SKM-1 (cell line): ENCODE results near the gene IKZF3.
"Not testable (repeated sequence)": the region's sequence is repeated elsewhere in the genome, so short reads cannot be mapped to it uniquely, and the experiment has no call there.

Experiments used
- DNase-seq: peaks from one replicate; lab custom pipeline; 2025; ENCODE audit not compliant: unreplicated experiment; lab: John Stamatoyannopoulos, UW

Gene IKZF3

DNA sequence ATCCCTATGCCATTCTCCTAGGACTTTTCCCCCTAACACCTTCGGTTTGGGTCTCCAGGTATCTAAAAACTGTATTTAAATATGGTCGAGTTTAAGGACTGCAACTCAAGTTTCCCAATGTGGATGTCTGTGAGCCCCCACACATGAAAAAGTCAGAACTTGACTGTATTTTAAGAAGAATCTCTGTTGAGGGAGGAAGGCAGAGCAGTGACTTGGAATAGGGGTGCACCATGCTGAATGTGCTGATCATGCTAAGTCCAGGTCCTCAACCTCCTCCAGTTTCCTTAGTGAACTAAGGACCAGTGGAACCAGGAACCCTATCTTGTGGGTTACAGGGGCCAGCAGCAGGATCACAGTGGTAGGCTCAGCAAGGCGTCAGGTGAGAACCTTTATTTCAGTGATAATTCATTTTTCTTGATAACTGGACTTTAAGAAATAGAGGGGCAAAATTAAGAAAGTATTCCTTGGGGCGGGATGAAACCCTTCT is 106.9 kb downstream of the IKZF3 start:
- no peak for DNase-seq

DNA sequence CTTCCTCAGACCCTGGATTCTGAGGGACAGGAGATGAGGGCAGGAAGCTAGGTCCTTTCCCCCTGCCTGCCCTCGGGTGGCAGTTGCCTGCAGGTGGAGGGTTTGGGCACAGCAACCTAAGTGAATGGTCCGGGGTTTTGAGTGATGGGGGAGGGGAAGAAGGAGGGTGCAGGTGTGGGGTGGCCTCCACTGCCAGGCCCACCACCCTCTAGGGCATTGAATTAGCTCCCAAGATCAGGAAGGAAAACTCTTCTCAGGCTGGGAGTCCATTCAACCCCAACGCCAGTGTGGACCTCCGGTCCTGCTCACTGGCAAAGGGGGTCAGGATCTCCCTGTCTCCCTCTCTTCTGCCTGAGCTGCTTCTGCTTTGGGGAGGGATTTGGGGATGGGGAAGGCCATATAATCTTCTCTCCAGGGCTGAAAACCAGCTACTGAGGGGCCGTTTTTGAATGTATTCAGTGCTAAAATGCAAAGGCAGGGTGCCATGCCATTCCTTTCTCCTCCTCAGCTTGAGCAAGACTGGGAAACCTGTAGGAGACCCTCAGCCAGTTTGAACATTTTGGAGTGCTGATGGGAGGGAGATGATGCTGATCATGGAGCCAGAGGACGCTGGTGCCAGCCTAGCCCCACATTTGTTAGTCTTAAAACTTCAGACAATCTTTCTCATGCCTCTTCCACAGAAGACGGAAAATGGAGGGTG is 107.6 kb downstream of the IKZF3 start:
- no peak for DNase-seq

DNA sequence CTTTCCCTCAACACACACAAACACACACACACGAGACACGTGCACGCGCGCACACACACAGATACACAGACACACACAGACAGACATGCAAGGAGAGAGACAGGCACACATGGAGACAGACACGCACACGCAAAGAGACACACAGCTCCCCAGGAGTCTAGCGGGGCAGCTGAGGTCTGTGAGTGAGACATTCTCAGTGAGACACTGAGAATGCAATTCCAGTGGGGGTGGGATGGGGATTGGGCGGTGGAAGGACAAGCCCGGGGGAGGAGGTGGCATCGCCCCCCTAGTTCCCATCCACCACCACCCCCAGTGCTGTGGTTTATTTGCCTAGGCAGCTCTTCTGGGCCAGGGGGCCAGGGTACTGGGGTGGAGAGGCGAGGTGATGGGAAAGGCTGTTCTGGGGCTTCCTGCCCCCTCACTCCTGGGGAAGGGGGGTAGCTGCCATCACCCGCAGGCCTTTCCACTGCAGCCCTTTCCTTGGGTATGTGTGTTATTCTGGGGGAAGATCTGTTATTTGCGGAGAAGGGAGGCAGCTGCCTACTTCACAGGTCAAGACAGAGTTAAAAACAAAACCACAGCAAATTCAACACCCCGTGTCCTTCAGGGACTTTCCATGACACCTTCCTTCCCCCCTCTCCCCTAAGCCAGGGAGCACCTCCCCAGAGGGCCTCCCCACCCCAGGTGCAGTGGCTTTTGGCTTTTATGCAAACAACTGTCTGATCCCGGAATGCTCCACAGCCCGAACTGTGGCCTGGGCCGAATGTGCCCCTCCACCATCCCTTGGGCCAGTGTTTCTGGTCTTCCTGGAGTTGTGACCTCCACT is 108.3 kb downstream of the IKZF3 start:
- DNase-seq: no peak

DNA sequence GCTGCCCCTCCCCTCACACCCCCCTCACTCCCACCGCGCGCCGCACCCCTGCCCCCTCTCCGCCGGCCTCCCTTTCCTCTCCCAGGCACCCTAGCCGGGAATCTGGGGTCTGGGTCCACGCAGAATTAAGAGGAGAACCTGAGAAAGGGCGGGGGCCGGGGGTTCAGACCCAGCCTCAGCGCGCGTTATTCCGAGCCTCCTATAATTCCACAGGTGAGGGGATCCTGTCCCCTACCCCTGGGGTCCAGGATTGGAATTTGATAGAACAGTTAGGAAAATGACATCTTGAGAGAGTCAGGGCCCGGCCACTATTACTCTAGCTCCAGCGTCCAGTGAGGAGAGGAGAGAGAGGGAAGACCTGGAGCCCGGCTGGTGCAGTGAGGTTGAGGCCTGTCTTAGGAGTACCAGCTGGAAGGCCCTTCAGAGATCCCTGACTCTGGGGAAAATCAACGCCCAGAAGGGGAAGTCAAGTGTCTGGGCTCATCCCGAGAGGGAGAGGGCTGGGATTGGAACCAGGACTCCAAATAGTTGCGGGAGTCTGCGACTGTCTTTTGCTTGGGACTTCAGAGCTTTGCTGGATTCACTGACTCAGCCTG is 109.1 kb downstream of the IKZF3 start:
- no peak for DNase-seq

DNA sequence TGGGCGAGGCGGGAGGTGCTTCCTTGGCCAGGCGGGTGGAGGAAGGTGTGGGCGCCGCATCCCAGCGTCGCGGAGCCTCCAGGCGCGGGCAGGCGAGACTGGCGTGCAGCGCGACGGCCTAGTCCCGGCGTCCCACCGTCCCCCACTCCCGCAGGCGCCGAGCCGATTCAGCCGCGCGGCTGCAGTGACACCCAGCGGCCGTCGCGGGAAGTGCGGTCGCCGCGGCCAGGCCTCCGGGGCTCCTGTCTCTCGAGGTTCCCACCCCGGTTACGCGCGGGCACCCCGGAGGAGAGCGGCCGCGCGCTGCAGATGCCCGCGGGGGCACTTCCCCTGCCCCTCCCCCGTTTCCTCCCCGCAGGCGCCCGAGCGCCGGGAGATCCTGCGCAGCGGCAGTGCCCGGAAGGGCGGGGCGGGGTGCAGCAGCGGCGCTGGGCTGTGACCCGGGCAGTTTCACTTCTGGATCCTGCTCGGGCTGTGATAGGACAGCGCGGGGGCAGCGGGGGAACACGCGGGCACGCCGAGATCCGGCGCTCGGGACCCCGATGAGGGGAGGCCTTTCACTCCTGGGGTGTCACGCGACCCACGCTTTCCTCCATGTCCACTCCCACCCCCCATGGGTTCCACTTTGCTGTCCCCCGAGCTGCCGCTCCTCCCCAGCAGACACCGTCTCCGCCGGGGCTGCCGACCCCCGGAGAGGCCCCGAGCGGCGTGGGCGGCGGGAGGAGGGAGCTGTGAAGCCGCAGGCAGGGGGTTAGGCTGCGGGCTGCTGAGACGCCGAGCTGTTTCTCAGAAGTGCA is 109.8 kb downstream of the IKZF3 start:
- DNase-seq: peak; percentile 87

DNA sequence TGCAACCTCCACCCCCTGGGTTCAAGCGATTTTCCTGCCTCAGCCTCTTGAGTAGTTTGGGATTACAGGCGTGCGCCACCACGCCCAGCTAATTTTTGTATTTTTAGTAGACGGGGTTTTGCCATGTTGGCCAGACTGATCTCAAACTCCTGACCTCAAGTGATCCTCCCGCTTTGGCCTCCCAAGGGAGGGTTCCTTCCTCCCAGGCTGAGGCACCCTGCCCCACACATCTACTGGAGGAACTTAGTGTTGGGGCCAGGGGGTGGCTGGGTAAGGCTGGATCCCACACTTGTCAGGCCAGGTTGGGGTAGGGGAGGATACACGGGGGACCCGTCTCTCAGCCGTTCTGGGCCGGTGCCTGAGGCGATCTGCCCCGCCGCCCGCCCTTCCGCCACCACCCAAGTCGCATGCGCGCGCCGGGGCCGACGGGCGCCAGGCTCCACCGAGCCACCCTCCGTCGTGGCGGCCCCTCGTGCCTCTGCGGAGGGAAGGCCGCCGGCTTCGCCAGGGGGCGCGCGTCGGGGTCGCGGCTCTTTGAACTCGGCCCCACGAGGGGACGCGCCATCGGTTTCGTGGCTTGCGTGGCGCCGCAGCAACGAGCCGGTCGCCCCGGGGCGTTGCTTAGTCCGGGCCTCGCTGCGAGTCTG is 110.5 kb downstream of the IKZF3 start:
- peak; percentile 69 for DNase-seq

DNA sequence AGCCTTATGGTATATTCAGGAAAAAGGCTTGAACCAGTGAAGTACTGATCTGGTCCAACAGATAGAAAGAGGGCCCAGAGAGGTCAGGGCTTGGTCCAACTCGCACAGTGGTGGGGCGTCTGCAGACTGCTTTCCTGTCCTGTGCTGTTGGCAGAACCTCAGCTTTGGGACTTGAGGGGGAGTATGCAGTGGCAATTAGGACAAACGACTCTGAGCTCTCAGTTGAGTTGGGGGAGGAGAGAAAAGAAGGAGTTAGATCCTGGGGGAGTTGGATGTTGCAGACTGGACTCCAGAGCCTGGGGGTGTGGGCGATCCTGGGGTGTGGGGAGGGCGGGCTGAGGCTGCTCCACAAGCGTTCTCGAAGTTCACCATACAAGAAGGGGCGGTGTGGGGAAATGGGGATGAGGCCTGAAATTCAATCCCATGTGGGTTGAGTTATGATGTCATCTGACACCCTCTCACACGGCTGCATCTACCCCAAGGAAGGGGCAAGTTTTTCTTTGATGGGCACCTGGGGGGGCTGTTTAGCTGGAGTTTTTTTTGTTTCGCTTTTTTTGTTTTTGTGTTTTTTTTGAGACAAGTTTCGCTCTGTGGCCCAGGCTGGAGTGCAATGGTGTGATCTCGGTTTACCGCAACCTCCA is 111.8 kb downstream of the IKZF3 start:
- DNase-seq: no peak

DNA sequence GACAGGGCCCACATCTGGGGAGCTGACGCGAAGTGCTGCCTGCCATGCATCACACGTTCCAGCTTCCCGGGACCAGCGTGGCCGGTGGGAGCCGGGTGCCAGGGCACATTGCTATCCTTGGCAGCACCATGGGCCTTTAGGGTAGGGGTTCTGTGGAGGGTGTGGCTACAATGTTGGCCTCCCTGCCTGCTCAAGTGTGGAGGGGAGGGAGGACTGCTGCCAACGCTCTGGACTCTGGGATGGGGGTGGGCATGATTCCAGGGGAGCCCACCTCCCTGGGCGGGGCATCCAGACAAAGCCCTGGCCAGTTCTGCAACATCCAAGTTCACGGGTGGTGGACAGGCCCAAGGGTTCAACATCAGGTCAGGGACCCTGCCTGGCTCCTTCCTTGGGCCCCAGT is 112.5 kb downstream of the IKZF3 start:
- DNase-seq: no peak

DNA sequence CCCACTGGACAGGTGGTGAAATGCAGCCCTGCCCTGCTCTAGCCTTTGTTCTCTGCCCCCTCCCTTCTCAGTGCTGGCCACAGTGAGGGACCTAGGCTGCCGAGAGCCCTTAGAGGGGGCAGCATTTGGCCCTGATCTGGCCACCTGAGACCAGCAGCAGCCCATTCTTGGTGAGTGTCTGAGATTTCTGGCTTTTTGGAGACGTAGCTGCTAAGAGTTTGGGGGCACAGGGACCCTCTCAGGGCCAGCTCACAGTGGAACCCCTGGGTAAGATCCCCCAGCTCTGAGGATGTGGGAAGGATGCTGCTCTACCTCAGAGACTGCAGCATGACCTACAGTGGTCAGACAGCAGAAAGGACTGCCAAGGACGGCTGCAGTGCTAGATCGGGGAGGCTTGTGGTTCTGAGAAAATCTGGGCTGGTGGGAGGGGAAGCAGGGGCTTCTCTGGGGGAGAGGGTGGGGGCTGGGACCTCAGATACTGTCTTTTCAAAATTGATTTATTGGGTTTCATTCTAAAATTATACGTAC is 113.0 kb downstream of the IKZF3 start:
- no peak for DNase-seq

DNA sequence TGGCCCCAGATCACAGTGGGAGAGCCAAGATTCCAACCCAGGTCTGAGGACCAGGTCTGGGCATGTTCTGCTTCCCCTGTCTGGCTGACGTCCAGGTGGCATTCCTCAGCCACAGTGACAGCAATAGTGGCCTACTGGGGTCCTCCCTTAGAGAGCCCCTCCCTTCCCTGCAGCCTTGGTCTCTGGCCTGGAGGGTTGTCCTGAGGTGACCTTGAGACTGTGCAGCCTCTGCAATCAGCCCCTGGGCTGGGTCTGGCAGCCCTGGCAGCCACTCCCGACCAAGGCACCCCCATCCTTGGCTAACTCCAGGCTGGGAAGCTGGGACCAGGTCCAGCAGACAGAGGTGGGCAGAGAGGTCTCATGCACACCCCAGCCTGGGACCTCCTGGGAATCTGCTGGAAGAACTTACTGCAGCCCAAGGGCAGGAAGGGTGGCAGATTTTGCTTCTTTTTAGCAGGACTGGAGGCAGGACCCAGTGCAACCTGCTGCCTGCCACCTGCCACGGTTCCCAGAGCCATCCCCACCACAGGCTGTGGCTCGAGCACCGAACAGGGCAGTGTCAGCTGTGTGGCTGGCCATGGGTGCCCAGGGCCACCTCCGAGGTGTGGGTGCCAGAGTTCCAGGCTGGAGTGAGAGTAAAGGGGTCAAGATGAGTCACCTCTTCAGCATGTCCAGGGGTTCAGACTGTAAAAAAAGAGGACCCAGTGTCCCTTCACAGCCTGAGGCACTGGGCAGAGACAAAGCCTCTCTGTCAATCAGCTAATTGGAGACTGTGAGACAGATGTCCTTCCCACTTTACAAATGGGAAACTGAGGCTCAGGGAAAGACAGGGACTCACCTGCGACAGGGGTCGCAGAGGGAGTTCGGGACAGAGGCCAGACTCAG is 113.7 kb downstream of the IKZF3 start:
- no peak for DNase-seq

DNA sequence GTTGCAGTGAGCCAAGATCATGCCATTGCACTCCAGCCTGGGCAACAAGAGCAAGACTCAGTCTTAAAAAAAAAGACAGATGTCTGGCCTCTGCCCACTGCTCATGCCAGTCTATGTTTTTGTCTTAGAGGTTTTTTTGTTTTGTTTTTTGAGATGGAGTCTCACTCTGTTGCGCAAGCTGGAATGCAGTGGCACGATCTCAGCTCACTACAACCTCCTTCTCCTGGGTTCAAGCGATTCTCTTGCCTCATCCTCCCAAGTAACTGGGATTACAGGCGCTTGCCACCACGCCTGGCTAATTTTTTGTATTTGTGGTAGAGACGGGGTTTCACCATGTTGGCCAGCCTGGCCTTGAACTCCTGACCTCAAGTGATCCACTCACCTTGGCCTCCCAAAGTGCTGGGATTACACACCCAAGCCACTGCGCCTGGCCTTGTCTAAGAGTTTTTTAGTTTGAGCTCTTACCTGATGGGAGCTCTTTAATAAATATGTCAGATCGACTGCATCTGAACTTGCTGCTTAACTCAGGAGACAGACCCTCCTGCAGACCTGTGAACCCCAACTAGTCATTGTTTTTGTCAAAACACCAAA is 115.6 kb downstream of the IKZF3 start:
- DNase-seq: not testable (repeated sequence)

DNA sequence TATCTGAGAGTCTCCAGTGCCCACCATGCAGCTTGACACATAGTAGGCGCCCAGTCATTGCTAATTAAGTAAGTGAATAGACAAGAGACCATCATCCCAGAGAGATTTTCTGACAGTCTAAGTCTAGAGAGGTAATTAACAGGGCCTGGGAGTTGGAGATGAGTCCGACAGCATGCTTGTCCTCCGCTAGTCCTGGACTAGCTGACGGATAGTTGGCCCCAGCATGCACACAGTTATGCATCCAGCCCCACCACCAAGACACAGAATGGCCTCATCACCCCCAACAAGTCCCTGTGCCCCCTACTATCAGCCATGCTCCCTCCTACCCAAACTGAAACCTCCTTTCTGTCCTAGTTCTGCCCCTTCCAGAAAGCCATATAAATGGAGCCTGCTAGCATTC is 116.4 kb downstream of the IKZF3 start:
- DNase-seq: no peak

DNA sequence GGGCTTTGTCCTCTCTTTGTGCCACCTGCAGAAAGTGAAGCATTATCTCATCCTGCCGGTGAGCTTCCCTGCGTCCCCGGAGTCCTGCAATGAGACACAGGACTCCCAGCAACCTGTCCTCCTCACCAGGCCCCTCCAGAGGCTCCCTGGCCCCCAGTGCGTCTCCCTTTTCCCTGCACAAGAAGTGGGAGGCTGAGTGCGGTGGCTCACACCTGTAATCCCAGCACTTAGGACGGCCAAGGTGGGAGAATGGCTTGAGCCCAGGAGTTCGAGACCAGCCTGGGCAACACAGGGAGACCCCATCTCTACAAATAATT is 118.0 kb downstream of the IKZF3 start:
- no peak for DNase-seq

DNA sequence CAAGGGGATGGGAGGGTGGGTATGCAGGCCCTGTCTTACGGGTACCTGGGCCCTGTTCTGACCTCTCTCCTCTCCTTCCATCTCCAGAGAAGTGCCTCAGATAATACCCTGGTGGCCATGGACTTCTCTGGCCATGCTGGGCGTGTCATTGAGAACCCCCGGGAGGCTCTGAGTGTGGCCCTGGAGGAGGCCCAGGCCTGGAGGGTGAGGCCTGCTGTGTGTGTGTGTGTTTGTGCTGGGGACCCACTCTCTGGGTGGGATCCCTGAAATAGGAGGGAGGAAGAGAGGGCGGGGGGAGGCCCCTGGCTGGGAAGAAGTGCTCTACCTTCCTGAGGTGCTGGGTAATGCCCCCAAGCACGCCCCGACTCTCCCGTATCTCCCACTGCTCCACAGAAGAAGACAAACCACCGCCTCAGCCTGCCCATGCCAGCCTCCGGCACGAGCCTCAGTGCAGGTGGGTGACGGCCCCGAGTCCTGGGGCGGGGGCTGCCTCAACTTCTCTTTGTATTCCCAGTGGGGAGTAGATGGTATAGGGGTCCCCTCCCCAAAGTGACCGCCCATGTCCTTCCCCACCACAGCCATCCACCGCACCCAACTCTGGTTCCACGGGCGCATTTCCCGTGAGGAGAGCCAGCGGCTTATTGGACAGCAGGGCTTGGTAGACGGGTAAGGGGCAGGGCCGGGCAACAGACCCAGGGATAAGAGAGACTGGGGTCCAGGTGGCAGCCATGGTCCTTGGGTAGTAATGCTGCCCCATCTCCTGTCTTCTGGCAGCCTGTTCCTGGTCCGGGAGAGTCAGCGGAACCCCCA is 118.6 kb downstream of the IKZF3 start:
- no peak for DNase-seq

DNA sequence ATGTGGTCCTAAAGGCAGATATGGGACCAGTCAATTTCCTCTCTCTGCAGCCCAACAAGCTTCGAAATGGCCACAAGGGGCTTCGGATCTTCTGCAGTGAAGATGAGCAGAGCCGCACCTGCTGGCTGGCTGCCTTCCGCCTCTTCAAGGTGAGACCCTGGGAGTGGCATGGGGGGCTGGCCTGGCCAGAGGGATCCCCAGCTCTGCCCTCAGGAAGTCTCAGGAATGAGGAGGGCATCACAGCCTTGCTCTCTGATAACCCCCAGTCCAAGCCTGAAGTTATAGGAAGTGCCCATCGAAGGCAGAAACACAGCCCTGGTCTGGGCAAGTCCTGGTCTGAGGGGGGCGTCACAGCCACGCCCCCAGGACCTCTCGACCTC is 119.3 kb downstream of the IKZF3 start:
- DNase-seq: no peak

DNA sequence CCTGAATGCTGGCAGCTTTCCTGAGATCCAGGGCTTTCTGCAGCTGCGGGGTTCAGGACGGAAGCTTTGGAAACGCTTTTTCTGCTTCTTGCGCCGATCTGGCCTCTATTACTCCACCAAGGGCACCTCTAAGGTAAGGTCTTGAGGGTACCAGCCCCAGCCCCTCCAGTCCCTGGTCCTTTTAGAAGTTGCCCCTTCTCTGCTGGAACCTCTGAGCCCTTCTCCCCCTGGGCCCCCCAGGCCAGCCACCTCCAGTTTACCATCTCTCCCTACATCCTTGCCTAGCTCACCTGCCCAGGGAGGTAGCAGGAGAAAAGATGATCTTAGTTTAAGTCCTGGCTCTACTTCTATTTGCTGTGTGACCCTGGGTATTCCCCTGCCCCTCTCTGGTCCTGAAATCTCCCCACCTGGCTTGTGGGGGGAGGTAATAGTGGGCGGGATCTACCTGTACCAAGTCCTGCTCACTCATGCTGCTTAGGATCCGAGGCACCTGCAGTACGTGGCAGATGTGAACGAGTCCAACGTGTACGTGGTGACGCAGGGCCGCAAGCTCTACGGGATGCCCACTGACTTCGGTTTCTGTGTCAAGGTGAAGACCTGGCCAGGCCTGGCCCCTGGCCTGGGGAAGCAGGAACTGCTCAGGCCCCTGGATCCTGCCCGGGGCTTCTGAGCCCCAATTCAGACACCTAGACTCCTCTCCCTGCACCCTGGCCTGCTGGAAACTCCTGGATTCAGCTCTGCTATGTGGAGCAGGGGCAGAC is 119.9 kb downstream of the IKZF3 start:
- DNase-seq: no peak

DNA sequence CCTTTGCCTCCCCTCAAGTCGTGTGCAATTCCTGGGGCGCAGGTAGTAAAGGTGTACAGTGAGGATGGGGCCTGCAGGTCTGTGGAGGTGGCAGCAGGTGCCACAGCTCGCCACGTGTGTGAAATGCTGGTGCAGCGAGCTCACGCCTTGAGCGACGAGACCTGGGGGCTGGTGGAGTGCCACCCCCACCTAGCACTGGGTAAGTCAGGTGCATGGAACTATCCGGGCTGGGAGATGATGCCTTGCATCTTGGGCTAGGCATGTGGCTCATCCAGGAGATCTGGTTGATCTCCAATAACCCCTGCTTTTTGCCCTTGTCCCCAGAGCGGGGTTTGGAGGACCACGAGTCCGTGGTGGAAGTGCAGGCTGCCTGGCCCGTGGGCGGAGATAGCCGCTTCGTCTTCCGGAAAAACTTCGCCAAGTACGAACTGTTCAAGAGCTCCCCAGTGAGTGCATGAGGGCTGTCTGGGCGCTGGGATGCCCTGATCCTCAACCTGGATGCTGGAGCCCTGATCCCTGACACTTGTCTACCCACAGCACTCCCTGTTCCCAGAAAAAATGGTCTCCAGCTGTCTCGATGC is 121.2 kb downstream of the IKZF3 start:
- no peak for DNase-seq
